ENCODE data around the gene HSH2D. TPM values are rescaled to one million over a fixed set of nuclear protein-coding genes. Genes with fewer than 3 reads are reported as not detected.
"Not testable (repeated sequence)": the region's sequence is repeated elsewhere in the genome, so short reads cannot be mapped to it uniquely, and the experiment has no call there.

Gene HSH2D
- total RNA-seq, 2 experiments from 2014 or later: 31.2 to 38.2 TPM

- H3K4me1 Mint-ChIP-seq: peaks cover 39% of the 10 kb centered on the region
- ATAC-seq: peak; percentile 96
- H3K36me3 Mint-ChIP-seq (ENCODE audit: low read depth): peaks cover 28% of the 10 kb centered on the region
- peak within 1 kb of the TSS; percentile 96 for H3K4me3 Mint-ChIP-seq
- peak within 1 kb of the TSS; percentile 97 for H3K27ac Mint-ChIP-seq
- ChIA-PET CTCF (interaction anchor here (0.6 to 2.5 kb wide), 17 partner anchors 12 to 88 kb away, joined by 3 to 13 read pairs (median 4); partner anchors contain the start of gene FAM32A), POLR2A (interaction anchor here (0.6 to 2.9 kb wide), 15 partner anchors 8 to 1741 kb away, joined by 3 to 9 read pairs (median 3); partner anchors contain the start of genes AP1M1, FAM32A and TPM4)
- no peaks in the 10 kb centered on the region for H3K9me3 Mint-ChIP-seq (ENCODE audit: low read depth)
- peak; percentile 99 for DNase-seq
- intact Hi-C loops (cut with DNase I, micrococcal nuclease): loop anchor here (1.0 to 5.0 kb wide), 17 partner anchors 8 to 986 kb away; partner anchors contain the start of genes FAM32A (in 2 of the 2), AKAP8 (in 1 of the 2), AP1M1 (in 1 of the 2) and C19orf44 (in 1 of the 2)
- H3K27me3 Mint-ChIP-seq: no peaks in the 10 kb centered on the region
Measured at GRCh38 chr19:16111160-16111908, 32.2 kb upstream of the HSH2D start, which contains the start of gene RAB8A. RAB8A (plus strand) TSS chr19:16111889; CDS start chr19:16111902, 13 bp downstream.

DNA sequence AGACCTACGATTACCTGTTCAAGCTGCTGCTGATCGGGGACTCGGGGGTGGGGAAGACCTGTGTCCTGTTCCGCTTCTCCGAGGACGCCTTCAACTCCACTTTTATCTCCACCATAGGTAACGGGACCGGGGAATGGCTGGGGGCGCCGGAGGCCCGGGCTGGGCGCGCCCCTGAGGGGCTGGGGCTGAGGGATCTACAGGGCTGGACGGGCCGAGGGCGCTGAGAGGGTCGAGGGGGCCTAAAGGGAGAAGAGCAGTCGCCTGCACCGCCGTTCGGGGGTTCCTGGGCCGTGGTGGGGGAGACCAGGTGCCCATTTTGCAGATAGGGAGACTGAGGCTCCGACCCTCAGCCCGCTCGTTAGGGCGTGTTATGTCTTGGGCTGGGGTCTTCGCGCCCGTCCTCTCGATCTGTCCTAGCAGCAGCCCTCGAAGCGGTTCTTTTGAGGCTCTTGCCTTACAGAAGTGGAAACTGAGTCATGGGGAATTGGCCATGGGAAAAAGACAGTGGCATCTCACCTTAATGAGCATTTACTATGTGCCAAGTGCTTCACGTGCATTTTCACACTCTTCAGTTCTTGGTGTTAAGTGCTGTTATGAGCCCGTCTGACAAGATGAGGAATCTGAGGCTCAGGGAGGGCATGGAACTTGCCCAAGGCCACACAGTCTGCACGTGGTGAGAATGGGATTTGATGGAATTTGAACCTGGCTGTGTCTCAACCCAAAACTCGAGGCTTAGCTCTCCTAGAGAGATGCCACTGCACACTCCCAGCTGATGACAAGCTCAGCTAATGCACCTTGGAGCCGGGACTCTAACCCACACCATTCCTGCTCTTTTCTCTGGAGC, 31.4 kb upstream of the HSH2D start:
- peak overlapping the region; percentile 97 for H3K27ac Mint-ChIP-seq
- H3K4me3 Mint-ChIP-seq: peak overlapping the region; percentile 96
- DNase-seq: no peak
- peaks cover 33% of the 10 kb centered on the region for H3K36me3 Mint-ChIP-seq (ENCODE audit: low read depth)
- no peaks in the 10 kb centered on the region for H3K9me3 Mint-ChIP-seq (ENCODE audit: low read depth)
- no peaks in the 10 kb centered on the region for H3K27me3 Mint-ChIP-seq
- intact Hi-C loops (cut with DNase I, micrococcal nuclease): loop anchor here (1.0 to 5.0 kb wide), 17 partner anchors 7 to 987 kb away; partner anchors contain the start of genes FAM32A (in 2 of the 2), AKAP8 (in 1 of the 2), AP1M1 (in 1 of the 2) and C19orf44 (in 1 of the 2)
- POLR2A ChIA-PET: interaction anchor here (0.7 to 1.7 kb wide), 6 partner anchors 11 to 85 kb away, joined by 3 to 9 read pairs (median 3); partner anchors contain the start of gene AP1M1
- peaks cover 45% of the 10 kb centered on the region for H3K4me1 Mint-ChIP-seq
- no peak for ATAC-seq
- CTCF ChIA-PET: interaction anchor here (1.2 to 1.7 kb wide), 4 partner anchors 13 to 46 kb away, joined by 3 to 5 read pairs (median 4); no protein-coding TSS in a partner anchor

GRCh38 chr19:16112778-16113177, 30.7 kb upstream of the HSH2D start:
- ChIA-PET POLR2A (interaction anchor here (0.6 kb wide), 1 partner anchor 49 kb away, joined by 3 read pairs; no protein-coding TSS in a partner anchor), CTCF (interaction anchor here (0.9 to 1.3 kb wide), 4 partner anchors 17 to 73 kb away, joined by 3 to 4 read pairs (median 3); no protein-coding TSS in a partner anchor)
- peaks cover 52% of the 10 kb centered on the region for H3K4me1 Mint-ChIP-seq
- DNase-seq: no peak
- intact Hi-C loops (cut with DNase I, micrococcal nuclease): loop anchor here in 1 of 2 experiments (5.0 kb wide), 2 partner anchors 735 to 890 kb away; partner anchors contain the start of gene AKAP8
- H3K27ac Mint-ChIP-seq: peak overlapping the region; percentile 97
- H3K36me3 Mint-ChIP-seq (ENCODE audit: low read depth): peaks cover 40% of the 10 kb centered on the region
- H3K4me3 Mint-ChIP-seq: peak overlapping the region; percentile 96
- H3K27me3 Mint-ChIP-seq: no peaks in the 10 kb centered on the region
- no peaks in the 10 kb centered on the region for H3K9me3 Mint-ChIP-seq (ENCODE audit: low read depth)
- no peak for ATAC-seq

GRCh38 chr19:16113727-16114126, 29.8 kb upstream of the HSH2D start:
- peaks cover 49% of the 10 kb centered on the region for H3K36me3 Mint-ChIP-seq (ENCODE audit: low read depth)
- H3K4me3 Mint-ChIP-seq: peak overlapping the region; percentile 58
- ChIA-PET POLR2A (interaction anchor here (0.6 kb wide), 1 partner anchor 41 kb away, joined by 7 read pairs; no protein-coding TSS in a partner anchor), CTCF (interaction anchor here (0.6 to 1.0 kb wide), 5 partner anchors 18 to 1045 kb away, joined by 3 to 4 read pairs (median 3); no protein-coding TSS in a partner anchor)
- no peaks in the 10 kb centered on the region for H3K27me3 Mint-ChIP-seq
- ATAC-seq (no peak), DNase-seq (no peak)
- H3K27ac Mint-ChIP-seq: peak overlapping the region; percentile 67
- peaks cover 61% of the 10 kb centered on the region for H3K4me1 Mint-ChIP-seq
- intact Hi-C loops (cut with DNase I, micrococcal nuclease): loop anchor here in 1 of 2 experiments (5.0 kb wide), 2 partner anchors 736 to 891 kb away; partner anchors contain the start of gene AKAP8
- H3K9me3 Mint-ChIP-seq (ENCODE audit: low read depth): no peaks in the 10 kb centered on the region

DNA sequence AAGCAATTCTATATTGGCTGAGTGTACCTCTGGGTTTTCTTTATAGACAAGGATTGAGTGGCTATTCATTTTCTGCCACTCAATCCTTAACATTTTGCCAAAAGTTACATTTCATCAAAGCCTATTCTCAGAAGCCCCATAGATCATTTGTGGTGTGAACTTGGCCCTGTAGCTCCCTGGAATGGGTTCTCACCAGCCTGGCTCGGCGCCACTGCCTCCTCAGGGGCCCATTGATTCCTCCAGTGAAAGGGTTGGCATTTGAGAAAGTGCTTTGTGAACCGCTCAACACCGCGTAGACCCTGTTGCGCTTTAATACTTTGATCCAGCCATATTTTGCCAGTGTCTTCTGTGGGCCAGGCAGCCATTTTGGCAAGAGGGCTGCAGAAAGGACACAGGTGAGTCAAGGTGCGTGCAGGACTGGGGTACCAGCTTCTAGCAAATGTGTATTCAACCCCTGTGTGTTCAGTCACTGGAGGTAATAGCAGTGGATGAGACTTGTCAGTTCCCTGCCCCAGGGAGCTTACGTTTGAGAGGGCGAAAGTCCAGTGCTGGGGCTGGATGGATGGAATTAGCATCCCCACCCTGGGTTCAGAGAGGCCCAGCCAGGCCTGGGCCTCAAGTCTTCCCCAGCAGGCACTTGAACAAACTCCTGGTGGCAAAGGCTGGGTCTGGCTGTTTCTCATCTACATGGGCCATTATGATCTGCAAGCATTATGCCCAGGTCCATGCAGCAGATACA, 28.0 kb upstream of the HSH2D start:
- Mint-ChIP-seq H3K27ac (peak overlapping the region; percentile 75), H3K4me3 (no peak overlapping the region), H3K36me3 (ENCODE audit: low read depth) (peaks cover 63% of the 10 kb centered on the region), H3K4me1 (peaks cover 75% of the 10 kb centered on the region), H3K27me3 (no peaks in the 10 kb centered on the region), H3K9me3 (ENCODE audit: low read depth) (no peaks in the 10 kb centered on the region)
- no peak for ATAC-seq
- ChIA-PET CTCF (no interaction called here), POLR2A (no interaction called here)
- no peak for DNase-seq
- intact Hi-C loops (cut with DNase I, micrococcal nuclease): no loop called here

GRCh38 chr19:16116067-16116466, 27.4 kb upstream of the HSH2D start:
- ChIA-PET POLR2A (no interaction called here), CTCF (no interaction called here)
- Mint-ChIP-seq H3K9me3 (ENCODE audit: low read depth) (no peaks in the 10 kb centered on the region), H3K4me3 (no peak overlapping the region), H3K27ac (peak overlapping the region; percentile 75), H3K4me1 (peaks cover 72% of the 10 kb centered on the region), H3K27me3 (no peaks in the 10 kb centered on the region), H3K36me3 (ENCODE audit: low read depth) (peaks cover 63% of the 10 kb centered on the region)
- ATAC-seq: no peak
- DNase-seq: no peak
- intact Hi-C loops (cut with DNase I, micrococcal nuclease): no loop called here

- CTCF ChIA-PET: interaction anchor here (0.5 to 1.5 kb wide), 6 partner anchors 18 to 739 kb away, joined by 3 to 7 read pairs (median 4); partner anchors contain the start of gene TPM4
- peak; percentile 37 for DNase-seq
- peaks cover 67% of the 10 kb centered on the region for H3K4me1 Mint-ChIP-seq
Measured at GRCh38 chr19:16117594-16118033, 25.9 kb upstream of the HSH2D start.

DNA sequence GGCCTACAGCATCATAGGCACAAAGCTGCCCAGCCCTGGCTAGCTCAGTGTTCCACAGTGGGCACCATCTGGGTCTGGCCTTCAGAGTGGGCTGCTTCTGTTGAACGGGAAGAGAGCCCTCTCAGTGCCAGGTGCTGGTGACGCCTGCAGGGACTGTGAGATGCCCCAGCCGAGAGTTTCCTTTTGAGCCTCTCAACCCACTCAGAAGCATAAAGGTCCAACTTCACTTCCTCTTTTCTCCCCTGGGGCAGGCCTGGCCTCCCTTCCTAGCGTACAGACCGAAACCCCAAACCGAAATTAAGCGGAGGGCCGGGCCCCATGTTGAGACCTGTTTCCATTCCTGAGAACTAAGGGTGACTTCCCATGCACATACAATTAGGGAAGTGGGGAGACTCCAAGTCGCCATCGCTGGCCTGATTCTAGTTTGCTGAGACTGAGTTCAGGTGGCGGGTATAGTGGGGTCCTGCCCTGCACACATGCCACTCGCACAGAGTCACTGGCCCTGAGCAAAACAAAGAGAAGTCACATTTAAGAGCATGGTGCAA, 24.9 kb upstream of the HSH2D start:
- ATAC-seq: peak; percentile 75
- Mint-ChIP-seq H3K27ac (peak overlapping the region; percentile 89), H3K27me3 (no peaks in the 10 kb centered on the region), H3K9me3 (ENCODE audit: low read depth) (no peaks in the 10 kb centered on the region), H3K4me1 (peaks cover 59% of the 10 kb centered on the region), H3K4me3 (peak overlapping the region; percentile 35), H3K36me3 (ENCODE audit: low read depth) (peaks cover 66% of the 10 kb centered on the region)
- ChIA-PET POLR2A (interaction anchor here (0.7 to 2.2 kb wide), 2 partner anchors 9 kb away, joined by 3 to 6 read pairs; no protein-coding TSS in a partner anchor), CTCF (interaction anchor here (0.7 to 1.5 kb wide), 3 partner anchors 42 to 740 kb away, joined by 3 to 7 read pairs (median 5); partner anchors contain the start of gene TPM4)
- peak; percentile 74 for DNase-seq
- intact Hi-C loops (cut with DNase I, micrococcal nuclease): loop anchor here (1.0 to 2.0 kb wide), 6 partner anchors 7 to 282 kb away; partner anchors contain the start of genes FAM32A (in 2 of the 2), HSH2D (in 1 of the 2) and RAB8A (in 1 of the 2)

More at GRCh38 chr19:16117594-16118033, 25.9 kb upstream of the HSH2D start:
- Mint-ChIP-seq H3K4me3 (peak overlapping the region; percentile 35), H3K36me3 (ENCODE audit: low read depth) (peaks cover 67% of the 10 kb centered on the region), H3K9me3 (ENCODE audit: low read depth) (no peaks in the 10 kb centered on the region), H3K27ac (peak overlapping the region; percentile 89), H3K27me3 (no peaks in the 10 kb centered on the region)
- ATAC-seq: no peak
- POLR2A ChIA-PET: interaction anchor here (0.7 kb wide), 1 partner anchor 10 kb away, joined by 3 read pairs; no protein-coding TSS in a partner anchor
- intact Hi-C loops (cut with DNase I, micrococcal nuclease): loop anchor here (2.0 kb wide), 2 partner anchors 67 to 281 kb away; partner anchors contain the start of gene FAM32A (in 2 of the 2)

DNA sequence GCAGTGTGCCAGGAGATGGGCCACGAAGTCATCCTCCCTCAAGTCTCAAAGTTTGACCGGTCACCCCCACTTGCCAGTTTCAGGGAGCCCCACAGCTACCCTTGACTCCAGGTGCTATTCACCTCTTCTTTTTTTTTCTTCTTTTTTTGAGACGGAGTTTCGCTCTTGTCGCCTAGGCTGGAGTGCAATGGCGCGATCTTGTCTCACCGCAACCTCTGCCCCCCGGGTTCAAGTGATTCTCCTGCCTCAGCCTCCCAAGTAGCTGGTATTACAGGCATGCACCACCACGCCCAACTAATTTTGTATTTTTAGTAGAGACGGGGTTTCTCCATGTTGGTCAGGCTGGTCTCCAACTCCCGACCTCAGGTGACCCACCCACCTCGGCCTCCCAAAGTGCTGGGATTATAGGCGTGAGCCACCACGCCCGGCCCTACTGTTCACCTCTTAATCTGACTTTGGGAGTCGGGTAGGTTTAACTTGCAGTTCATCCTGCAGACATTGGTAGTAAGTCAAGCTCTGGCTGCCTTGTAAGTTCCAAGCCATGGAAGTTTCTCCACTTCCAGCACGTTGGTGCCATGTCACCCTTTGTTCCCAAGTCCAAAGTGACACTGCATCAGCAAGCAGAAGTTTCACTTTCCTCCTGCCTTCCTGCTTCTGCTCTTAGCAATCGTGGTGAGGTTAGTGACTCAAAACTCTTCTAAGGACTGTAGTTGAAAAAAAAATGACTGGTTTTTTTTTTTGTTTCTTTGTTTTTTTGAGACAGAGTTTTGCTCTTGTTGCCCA, 24.2 kb upstream of the HSH2D start:
- intact Hi-C loops (cut with DNase I, micrococcal nuclease): loop anchor here (1.0 to 2.0 kb wide), 6 partner anchors 8 to 282 kb away; partner anchors contain the start of genes FAM32A (in 2 of the 2), HSH2D (in 1 of the 2) and RAB8A (in 1 of the 2)
- ChIA-PET POLR2A (interaction anchor here (0.9 to 2.2 kb wide), 2 partner anchors 9 to 22 kb away, joined by 3 to 6 read pairs; no protein-coding TSS in a partner anchor), CTCF (interaction anchor here (0.7 to 2.1 kb wide), 3 partner anchors 33 to 1285 kb away, joined by 3 to 4 read pairs (median 3); no protein-coding TSS in a partner anchor)
- peaks cover 66% of the 10 kb centered on the region for H3K36me3 Mint-ChIP-seq (ENCODE audit: low read depth)
- peak overlapping the region; percentile 89 for H3K27ac Mint-ChIP-seq
- not testable (repeated sequence) for H3K9me3 Mint-ChIP-seq (ENCODE audit: low read depth); H3K27me3 Mint-ChIP-seq
- peak overlapping the region; percentile 15 for H3K4me3 Mint-ChIP-seq
- peaks cover 55% of the 10 kb centered on the region for H3K4me1 Mint-ChIP-seq
- DNase-seq: peak; percentile 64
- ATAC-seq: peak; percentile 73
